ENCODE results near the gene NKAIN1. TPM values are rescaled to one million over a fixed set of nuclear protein-coding genes. Genes with fewer than 3 reads are reported as not detected.

The NKAIN1 gene
- 1.0 to 1.8 TPM (median 1.3 TPM) in 5 replicates for total RNA-seq (2022; extraction: Qiagen RNA extraction; ENCODE audit: low read depth)

DNA sequence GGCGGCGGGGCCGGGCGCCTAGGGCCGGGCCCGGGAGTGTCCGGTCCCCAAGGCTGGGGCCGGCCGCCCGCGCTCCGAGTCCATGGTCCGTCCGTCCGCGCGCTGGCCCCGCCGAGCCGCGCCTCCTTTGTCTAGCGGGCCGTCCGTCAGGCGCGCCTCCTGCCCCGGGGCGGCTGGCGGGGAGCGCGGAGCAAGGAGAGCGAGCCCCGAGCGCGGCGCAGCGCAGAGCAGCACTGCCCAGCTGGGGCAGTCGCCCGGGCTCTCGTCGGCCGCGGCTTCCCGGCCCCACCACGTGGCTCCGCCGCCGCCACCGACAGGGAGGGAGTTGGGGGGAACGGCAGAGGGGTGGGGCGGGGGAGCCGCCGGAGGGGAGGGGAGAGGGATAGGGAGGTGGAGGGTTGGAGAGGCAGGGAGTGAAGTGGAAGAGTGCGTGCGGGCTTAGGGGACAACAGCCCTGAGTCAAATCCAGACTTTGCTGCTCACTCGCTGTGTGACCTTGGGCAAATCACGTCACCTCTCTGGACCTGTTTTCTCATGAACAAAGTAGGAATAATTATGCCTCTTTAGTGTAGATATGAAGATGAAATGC is at the start of gene NKAIN1:
TSS of gene NKAIN1 (minus strand) at position 235 of the 589 bp plus-strand sequence. CDS start 340 bp downstream, outside the sequence.

Other genes starting within 250 kb of the NKAIN1 start
- 21.5 to 35.6 TPM (median 28.4 TPM) in 5 replicates for gene PUM1, start 174.2 kb downstream of the NKAIN1 start, total RNA-seq (2022; extraction: Qiagen RNA extraction; ENCODE audit: low read depth)
- gene SNRNP40, start 56.9 kb upstream of the NKAIN1 start, total RNA-seq (2022; extraction: Qiagen RNA extraction; ENCODE audit: low read depth): 38.7 to 50.3 TPM (median 42.0 TPM) in 5 replicates
- 24.2 to 30.1 TPM (median 25.4 TPM) in 5 replicates for gene ZCCHC17, start 57.1 kb upstream of the NKAIN1 start, total RNA-seq (2022; extraction: Qiagen RNA extraction; ENCODE audit: low read depth)
- not detected in 5 replicates for gene FABP3, start 133.2 kb upstream of the NKAIN1 start, total RNA-seq (2022; extraction: Qiagen RNA extraction; ENCODE audit: low read depth)
- gene SERINC2, start 173.3 kb upstream of the NKAIN1 start, total RNA-seq (2022; extraction: Qiagen RNA extraction; ENCODE audit: low read depth): 13.5 to 33.0 TPM (median 29.6 TPM) in 5 replicates

Measured in A549 treated with ZK216348 at 1 μM for 4 hours (cell line).